HG03066 (cell line): Measurements from ENCODE around the gene UNC93B1.
A peak's percentile ranks its signal among the peaks of the same experiment; 100 is the strongest.

Experiments
- ATAC-seq: cut with Tn5 transposase; IDR thresholded peaks from one replicate; pipeline ENCODE4 v1.9.1; 2021; ENCODE audit warnings: low read depth; ENCODE audit not compliant: unreplicated experiment

UNC93B1 gene, protein sequence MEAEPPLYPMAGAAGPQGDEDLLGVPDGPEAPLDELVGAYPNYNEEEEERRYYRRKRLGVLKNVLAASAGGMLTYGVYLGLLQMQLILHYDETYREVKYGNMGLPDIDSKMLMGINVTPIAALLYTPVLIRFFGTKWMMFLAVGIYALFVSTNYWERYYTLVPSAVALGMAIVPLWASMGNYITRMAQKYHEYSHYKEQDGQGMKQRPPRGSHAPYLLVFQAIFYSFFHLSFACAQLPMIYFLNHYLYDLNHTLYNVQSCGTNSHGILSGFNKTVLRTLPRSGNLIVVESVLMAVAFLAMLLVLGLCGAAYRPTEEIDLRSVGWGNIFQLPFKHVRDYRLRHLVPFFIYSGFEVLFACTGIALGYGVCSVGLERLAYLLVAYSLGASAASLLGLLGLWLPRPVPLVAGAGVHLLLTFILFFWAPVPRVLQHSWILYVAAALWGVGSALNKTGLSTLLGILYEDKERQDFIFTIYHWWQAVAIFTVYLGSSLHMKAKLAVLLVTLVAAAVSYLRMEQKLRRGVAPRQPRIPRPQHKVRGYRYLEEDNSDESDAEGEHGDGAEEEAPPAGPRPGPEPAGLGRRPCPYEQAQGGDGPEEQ

DNA sequence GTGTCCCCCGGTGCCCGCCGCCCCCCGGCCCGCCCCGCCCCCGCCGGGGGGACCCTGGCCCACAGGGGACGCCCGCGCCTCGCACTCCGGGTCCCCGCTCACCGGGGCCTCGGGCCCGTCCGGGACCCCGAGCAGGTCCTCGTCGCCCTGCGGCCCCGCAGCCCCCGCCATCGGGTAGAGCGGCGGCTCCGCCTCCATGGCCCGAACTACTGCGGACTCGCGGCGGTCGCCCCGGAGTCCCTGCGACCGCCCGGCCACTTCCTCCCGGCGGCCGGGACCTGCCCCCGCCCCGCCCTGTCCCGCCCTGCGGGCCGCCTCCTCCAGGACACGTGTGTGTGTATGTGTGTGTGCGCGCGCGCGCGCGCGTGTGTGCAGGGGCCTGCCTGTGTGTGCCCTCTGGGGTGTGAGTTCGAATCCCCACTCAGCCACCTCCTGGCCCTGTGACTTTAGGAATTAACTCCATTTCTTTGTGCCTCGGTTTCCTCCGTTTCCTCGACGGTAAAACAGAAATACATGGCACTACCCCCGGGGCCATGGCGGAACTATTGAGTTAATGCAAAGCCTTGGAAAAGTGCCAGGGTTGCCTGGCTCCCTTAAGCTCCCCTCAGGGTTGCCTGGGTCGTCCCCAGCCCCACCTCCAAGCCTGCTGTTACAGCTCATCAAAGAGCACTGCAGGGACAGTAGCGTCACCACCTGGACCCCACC, at the start of gene UNC93B1:
TSS of gene UNC93B1 (minus strand) at position 252 of the 705 bp plus-strand sequence. CDS start at position 198, 54 bp downstream.
- ATAC-seq: peak; percentile 59

GRCh38 chr11:68053117-68053516, 49.2 kb upstream of the UNC93B1 start:
- ATAC-seq: no peak

DNA sequence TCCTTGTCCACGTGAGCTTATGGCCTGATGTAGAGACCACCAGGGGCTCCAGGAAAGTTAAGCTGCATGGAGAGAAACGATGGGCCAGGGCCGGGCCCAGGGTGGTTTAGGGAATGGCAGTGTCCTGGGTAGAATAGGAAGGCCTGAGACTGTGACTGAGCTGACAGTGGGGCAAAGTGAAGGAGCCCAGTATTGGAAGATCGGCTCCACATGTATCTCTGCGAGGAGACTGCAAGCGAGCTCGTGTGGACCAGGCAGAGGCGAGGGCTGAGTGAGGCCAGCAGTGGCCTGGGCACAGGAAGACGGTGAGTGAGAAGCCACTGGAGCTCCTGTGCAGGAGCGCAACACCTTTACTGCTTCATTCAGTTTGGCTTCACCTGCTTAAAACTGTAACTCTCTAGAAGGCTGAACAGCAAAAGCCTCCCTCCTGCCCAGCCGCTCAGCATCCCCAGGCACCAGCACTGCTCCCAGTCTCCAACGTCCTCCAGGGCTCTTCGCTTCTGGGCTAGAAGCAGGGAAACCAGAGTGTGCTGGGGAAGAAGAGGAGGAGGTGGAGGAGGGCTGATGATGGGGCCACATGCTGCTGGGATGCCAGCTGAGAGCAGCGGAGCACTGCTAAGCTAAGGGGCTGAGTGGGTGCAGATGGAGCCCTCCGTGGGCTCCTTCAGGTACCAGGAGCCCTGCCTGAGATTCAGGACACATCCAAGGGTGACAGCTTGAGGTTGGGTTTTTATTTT, 48.4 kb upstream of the UNC93B1 start:
- ATAC-seq: no peak

DNA sequence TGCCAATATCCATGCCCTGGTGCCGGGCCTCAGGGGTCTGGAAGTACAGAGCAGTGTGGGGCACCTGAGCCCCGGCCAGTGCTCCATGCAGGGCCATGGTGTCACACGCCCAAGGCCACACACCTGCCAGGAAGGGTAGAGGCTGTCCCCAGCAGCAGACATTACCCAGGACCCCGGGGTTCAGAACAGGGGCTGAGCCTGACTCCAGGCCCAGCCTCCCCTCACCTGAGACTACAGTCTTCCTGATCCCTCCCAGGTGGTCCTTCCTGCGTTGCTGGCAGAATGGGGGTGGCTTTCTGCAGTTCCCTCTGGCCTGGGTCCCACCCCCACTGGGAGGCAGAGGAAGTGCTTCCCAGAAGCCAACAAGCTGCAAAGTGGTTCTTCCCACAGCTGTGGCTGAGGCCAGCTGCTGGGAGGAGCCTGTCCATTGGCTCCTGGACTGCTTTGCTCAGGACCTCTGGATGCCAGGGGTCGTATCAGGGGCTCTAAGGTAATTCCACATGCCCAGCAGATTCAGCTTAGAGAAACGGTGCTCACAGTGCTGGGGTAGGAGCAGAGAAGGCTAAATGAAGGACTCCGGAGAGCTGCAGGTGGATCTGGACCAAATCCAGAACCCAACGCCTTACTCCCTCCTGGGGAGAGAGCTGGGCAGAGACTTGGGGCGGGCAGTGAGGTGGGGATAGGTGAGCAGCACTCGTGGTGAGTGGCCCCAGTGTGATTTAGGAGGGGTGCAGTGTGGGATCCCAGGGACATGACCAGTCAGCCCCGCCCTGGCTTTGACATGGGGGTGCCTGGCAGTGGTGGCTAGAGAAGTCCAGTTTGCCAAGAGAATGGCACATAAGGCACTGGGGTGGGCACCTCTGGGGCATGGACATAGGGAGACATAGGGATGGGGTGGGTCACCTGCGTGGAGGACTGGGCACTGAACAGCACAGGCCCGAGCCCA, 47.6 kb upstream of the UNC93B1 start:
- no peak for ATAC-seq

GRCh38 chr11:68050371-68050841, 46.5 kb upstream of the UNC93B1 start:
- ATAC-seq: no peak

DNA sequence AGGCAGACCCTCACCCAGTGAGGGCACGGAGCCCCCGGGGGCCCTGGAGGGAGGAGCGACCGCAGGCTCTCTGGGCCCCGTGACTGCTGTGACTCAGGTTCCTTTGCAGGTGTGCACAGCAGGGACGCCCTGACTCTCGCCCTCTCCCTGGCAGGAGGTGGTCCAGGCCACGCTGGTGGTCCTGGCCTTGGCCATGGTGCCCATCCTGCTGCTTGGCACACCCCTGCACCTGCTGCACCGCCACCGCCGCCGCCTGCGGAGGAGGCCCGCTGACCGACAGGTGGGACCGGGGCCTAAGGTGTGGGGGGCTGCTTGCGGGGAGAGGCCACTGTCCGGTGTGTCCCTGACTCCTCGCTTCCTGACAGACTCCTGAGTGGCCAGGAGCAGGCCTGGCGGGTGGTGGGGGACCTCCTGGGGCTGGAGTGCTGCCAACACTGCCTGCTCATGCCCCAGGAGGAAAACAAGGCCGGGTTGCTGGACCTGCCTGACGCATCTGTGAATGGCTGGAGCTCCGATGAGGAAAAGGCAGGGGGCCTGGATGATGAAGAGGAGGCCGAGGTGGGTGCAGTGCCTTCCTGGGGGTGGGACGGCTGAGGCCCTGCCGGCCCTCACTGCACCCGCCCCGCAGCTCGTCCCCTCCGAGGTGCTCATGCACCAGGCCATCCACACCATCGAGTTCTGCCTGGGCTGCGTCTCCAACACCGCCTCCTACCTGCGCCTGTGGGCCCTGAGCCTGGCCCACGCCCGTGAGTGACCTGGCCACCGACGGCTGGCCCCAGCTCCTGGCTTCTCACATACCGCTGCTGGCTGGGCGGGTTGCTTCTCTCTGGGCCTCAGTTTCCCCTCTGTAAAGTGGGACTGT, 45.8 kb upstream of the UNC93B1 start:
- no peak for ATAC-seq

DNA sequence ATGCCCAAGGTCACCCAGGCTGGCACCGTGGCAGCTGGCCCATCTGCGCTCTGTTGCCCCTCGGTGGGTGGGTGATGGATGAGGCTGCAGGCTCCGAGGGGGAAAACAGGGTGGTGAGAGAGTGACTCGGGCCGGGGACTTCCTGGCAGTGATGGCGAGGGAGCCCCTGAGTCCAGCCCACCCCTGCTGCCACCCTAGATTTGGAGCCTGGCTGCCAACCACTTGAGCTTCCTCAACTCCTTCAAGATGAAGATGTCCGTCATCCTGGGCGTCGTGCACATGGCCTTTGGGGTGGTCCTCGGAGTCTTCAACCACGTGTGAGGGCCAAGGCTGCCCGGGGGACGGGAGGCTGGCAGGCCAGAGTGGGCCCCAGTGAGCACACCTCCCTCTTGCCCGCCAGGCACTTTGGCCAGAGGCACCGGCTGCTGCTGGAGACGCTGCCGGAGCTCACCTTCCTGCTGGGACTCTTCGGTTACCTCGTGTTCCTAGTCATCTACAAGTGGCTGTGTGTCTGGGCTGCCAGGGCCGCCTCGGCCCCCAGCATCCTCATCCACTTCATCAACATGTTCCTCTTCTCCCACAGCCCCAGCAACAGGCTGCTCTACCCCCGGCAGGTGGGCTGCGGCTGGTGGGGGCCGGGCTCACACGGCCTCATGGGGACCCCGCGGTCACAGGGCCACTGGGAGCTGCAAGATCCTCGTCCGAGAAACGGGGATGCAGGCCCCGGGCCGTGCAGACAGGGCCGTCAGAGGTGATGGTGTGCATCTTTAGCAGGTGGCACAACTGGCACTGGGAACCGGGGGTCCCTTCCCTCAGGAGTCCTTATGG, 45.0 kb upstream of the UNC93B1 start:
- ATAC-seq: no peak

DNA sequence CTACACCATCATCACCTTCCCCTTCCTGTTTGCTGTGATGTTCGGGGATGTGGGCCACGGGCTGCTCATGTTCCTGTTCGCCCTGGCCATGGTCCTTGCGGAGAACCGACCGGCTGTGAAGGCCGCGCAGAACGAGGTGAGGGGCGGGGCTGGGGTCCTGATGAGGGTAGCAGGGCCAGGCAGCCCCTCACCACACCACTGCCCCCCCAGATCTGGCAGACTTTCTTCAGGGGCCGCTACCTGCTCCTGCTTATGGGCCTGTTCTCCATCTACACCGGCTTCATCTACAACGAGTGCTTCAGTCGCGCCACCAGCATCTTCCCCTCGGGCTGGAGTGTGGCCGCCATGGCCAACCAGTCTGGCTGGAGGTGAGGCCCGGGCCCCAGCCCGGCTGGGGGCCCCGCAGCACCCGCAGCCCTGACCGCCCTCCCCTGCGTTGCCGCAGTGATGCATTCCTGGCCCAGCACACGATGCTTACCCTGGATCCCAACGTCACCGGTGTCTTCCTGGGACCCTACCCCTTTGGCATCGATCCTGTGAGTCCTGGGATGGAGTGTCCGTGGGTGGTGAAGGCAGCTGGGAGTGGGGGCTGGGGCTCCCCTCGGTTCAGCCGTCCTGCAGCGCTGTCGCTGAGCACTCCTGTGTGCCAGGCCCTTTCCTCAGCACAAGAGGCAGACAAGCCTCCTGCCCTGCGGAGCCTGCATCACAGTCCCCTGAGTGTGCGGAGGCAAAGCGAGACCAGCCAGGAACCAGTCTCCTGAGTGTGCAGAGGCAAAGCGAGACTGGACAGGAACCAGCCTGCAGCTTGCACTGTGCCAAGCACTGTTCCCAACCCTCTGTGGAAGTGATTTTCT, 43.8 kb upstream of the UNC93B1 start:
- no peak for ATAC-seq

- no peak for ATAC-seq
Measured at GRCh38 chr11:68044898-68045351, 41.0 kb upstream of the UNC93B1 start.

DNA sequence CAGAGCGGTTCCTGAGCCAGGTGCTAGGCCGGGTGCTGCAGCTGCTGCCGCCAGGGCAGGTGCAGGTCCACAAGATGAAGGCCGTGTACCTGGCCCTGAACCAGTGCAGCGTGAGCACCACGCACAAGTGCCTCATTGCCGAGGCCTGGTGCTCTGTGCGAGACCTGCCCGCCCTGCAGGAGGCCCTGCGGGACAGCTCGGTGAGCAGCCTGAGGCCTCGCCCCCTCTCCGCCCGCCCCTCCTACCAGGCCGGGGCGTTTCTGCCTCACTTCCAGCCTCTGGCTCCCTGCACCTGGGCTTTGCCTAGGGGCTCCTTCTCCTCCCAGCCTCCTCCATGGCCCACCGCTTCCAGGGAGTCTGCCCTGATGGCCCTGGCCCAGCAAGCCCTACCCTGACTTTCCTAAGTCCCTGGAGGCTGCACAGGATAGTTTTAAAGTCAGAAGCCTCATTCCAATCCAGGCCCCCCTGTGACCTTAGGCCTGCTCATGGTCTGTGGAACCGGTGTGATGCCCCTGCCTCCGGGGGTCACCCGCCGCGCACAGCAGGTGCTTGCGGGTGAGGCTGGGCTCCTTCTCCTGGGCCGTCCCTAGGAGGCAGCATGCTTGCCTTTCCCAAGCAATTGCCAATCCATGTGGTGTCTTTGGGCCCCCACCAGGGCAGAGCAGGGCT, 40.4 kb upstream of the UNC93B1 start:
- ATAC-seq: no peak

- no peak for ATAC-seq
Measured at GRCh38 chr11:68043349-68044144, 39.6 kb upstream of the UNC93B1 start.

DNA sequence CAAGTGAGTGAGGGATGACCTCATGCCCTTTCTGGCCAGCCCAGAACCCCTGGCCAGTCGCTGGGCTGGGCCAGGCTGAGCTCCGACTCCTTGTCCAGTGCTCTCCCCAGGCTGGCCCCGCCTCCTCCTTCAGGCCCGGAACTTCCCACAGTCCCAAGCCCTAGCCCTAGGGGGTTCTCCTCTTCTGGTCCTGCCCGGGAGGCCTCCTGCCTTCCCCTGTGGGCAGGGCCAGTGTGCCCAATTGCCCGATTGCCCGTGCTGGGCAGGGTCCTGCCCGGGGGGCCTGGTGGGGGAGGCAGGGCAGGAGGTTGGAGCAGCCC, 39.1 kb upstream of the UNC93B1 start:
- no peak for ATAC-seq

GRCh38 chr11:68042219-68043028, 38.5 kb upstream of the UNC93B1 start:
- ATAC-seq: no peak

- no peak for ATAC-seq
Measured at GRCh38 chr11:68041617-68042218, 37.8 kb upstream of the UNC93B1 start.
